NB4 (cell line): ENCODE measurements around the gene PTPN23.

ENCODE experiments used
- MAX ChIP-seq: IDR thresholded peaks from 2 replicates; pipeline ENCODE4 v1.6.1; 2011; ENCODE audit warnings: low read depth, low read length
- POLR2A ChIP-seq: IDR thresholded peaks from 2 replicates; pipeline ENCODE4 v1.6.1; 2011; ENCODE audit warnings: mild to moderate bottlenecking; ENCODE audit not compliant: insufficient read length; ENCODE audit errors: extremely low read depth
- TF ChIP-seq, protein P1 (sequence below): IDR thresholded peaks from one replicate; pipeline ENCODE4 v1.5.1; 2012; ENCODE audit warnings: low read depth, low read length

DNA sequence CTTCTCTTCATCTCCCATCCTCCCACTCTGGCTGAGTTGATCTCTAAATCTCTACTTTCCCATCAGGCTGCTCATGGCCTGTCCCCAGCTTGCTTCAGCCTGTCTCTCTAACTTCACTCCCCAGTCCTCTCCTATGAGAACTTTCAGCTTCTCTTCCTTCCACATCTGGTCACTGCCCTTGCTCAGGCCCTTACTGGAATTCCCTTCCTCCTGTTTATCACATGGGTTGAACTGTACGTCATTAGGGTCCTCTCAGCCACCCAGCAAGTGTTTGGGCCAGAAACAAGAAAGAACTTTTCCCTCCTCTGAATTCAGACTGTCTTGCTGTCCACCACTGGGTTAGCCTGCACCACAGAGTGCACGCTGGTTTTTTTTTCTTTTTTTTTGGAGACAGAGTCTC is 5.0 kb downstream of the PTPN23 start:
- TF ChIP-seq, protein P1, sequence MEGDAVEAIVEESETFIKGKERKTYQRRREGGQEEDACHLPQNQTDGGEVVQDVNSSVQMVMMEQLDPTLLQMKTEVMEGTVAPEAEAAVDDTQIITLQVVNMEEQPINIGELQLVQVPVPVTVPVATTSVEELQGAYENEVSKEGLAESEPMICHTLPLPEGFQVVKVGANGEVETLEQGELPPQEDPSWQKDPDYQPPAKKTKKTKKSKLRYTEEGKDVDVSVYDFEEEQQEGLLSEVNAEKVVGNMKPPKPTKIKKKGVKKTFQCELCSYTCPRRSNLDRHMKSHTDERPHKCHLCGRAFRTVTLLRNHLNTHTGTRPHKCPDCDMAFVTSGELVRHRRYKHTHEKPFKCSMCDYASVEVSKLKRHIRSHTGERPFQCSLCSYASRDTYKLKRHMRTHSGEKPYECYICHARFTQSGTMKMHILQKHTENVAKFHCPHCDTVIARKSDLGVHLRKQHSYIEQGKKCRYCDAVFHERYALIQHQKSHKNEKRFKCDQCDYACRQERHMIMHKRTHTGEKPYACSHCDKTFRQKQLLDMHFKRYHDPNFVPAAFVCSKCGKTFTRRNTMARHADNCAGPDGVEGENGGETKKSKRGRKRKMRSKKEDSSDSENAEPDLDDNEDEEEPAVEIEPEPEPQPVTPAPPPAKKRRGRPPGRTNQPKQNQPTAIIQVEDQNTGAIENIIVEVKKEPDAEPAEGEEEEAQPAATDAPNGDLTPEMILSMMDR, result no peak
- TF ChIP-seq MAX (no peak), POLR2A (no peak)
